Ectodermal cell (in vitro differentiated cells): ENCODE measurements around the gene DMD.
"Not testable (repeated sequence)": the region's sequence is repeated elsewhere in the genome, so short reads cannot be mapped to it uniquely, and the experiment has no call there.

ENCODE experiments used
- H3K27ac ChIP-seq: 2 replicates; pipeline ENCODE4 v1.7.0; 2013; ENCODE audit warnings: mild to moderate bottlenecking, low read depth, low read length; ENCODE audit not compliant: insufficient read depth, poor library complexity, severe bottlenecking
- H3K27me3 ChIP-seq: 2 replicates; pipeline ENCODE4 v1.7.0; 2013; ENCODE audit warnings: mild to moderate bottlenecking, low read length; ENCODE audit not compliant: insufficient read depth, control insufficient read depth, poor library complexity, severe bottlenecking
- H3K36me3 ChIP-seq: one replicate; pipeline ENCODE4 v1.7.0; 2013; ENCODE audit warnings: low read length; ENCODE audit not compliant: control insufficient read depth, insufficient read depth
- H3K4me1 ChIP-seq: one replicate; pipeline ENCODE4 v1.7.0; 2013; ENCODE audit warnings: low read length; ENCODE audit not compliant: control insufficient read depth, insufficient read depth
- H3K4me3 ChIP-seq: 2 replicates; pipeline ENCODE4 v1.7.0; 2013; ENCODE audit warnings: low read depth, low read length, control low read depth; ENCODE audit not compliant: insufficient read depth
- H3K9me3 ChIP-seq: 2 replicates; pipeline ENCODE4 v1.7.0; 2013; ENCODE audit warnings: mild to moderate bottlenecking, low read length, moderate library complexity; ENCODE audit not compliant: control insufficient read depth
- WGBS, 2 experiments: methylation state at CpG; one replicate each; pipeline ENCODE4 v1.1.7; 2013; ENCODE audit warnings: missing lambda C conversion rate in 2 of 2; 5-methylcytosine and 5-hydroxymethylcytosine counted together

Gene DMD

GRCh38 chrX:32741910-32742309 lies 469.4 kb downstream of the DMD start:
- no peak overlapping the region for H3K4me3 ChIP-seq
- H3K27me3 ChIP-seq: no peaks in the 10 kb centered on the region
- 92 to 100% methylated on average over 1 to 3 of the region's 3 CpGs for WGBS, 2 experiments
- H3K36me3 ChIP-seq: no peaks in the 10 kb centered on the region
- H3K27ac ChIP-seq: no peak overlapping the region
- no peaks in the 10 kb centered on the region for H3K9me3 ChIP-seq
- no peaks in the 10 kb centered on the region for H3K4me1 ChIP-seq

GRCh38 chrX:32708542-32708941 lies 502.8 kb downstream of the DMD start:
- Histone ChIP-seq H3K36me3 (no peaks in the 10 kb centered on the region), H3K4me1 (no peaks in the 10 kb centered on the region), H3K4me3 (no peak overlapping the region), H3K27me3 (no peaks in the 10 kb centered on the region), H3K27ac (no peak overlapping the region), H3K9me3 (no peaks in the 10 kb centered on the region)
- WGBS, 2 experiments: 87 to 90% methylated on average over 2 to 4 of the region's 4 CpGs

DNA sequence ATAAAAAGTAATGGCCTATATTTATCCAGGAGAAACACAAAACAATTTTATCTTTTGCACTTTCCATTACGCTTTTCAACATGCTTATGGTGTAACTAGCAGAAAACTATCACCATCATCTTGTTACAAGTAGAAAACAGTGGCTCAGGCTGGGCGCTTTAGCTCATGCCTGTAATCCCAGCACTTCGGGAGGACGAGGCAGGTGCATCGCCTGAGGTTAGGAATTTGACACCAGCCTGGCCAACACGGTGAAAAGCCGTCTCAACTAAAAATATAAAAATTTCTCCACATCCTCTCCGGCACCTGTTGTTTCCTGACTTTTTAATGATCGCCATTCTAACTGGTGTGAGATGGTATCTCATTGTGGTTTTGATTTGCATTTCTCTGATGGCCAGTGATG lies 506.0 kb downstream of the DMD start:
- H3K9me3 ChIP-seq, H3K4me3 ChIP-seq, H3K27me3 ChIP-seq, H3K27ac ChIP-seq, H3K36me3 ChIP-seq, H3K4me1 ChIP-seq: not testable (repeated sequence)
- WGBS, 2 experiments: 84 to 94% methylated on average over 6 to 7 of the region's 9 CpGs

DNA sequence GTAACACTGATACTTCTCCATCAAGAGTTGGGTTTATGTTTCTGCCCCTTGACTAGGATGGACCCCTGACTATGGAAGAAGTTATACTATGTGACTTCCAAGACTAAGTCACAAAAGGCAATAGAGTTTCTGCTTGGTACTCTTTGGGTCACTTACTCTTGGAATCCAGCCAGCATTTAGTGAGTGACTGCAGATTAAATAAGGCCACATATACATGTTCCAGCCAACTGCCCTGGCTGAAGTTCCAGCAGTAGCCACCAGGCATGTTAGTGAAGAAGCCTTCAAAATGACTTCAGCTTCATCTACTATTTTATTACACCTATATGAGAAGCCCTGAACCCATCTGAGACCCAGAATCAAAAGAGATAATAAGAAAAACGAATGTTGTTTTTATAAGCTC lies 524.0 kb downstream of the DMD start:
- no peaks in the 10 kb centered on the region for H3K4me1 ChIP-seq
- 80 to 83% methylated on average over 1 of the region's 1 CpG for WGBS, 2 experiments

GRCh38 chrX:32678487-32678886 lies 532.9 kb downstream of the DMD start:
- H3K4me3 ChIP-seq: no peak overlapping the region
- H3K36me3 ChIP-seq: no peaks in the 10 kb centered on the region
- no peaks in the 10 kb centered on the region for H3K9me3 ChIP-seq
- no peaks in the 10 kb centered on the region for H3K27me3 ChIP-seq
- no peak overlapping the region for H3K27ac ChIP-seq
- 84 to 100% methylated on average over 1 to 3 of the region's 5 CpGs for WGBS, 2 experiments
- no peaks in the 10 kb centered on the region for H3K4me1 ChIP-seq

More for the DNA sequence above, 524.0 kb downstream of the DMD start:
- Histone ChIP-seq H3K9me3 (no peaks in the 10 kb centered on the region), H3K4me3 (no peak overlapping the region), H3K36me3 (no peaks in the 10 kb centered on the region), H3K27ac (no peak overlapping the region), H3K27me3 (no peaks in the 10 kb centered on the region)

DNA sequence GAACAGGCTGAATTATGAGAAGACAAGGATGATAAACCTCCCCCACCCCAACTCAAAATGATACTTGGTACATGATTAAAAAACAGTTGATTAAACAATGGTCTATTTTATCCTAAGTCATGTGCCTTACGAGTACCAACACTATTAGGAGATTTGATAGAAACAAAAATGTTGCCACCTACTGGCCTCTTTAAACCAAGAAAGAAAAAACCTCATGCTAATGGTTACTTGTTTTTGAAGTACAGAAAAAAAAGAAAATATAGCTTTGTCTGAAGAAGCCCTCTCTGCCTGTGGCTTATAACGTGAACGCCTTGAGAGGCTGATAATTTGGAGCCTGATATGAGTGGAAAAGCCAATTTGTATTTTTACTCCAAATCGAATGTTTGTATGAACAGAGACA lies 538.2 kb downstream of the DMD start:
- Histone ChIP-seq H3K4me1 (no peaks in the 10 kb centered on the region), H3K27me3 (no peaks in the 10 kb centered on the region), H3K27ac (no peak overlapping the region), H3K36me3 (no peaks in the 10 kb centered on the region), H3K4me3 (no peak overlapping the region), H3K9me3 (no peaks in the 10 kb centered on the region)
- 69% methylated on average over 2 to 4 of the region's 4 CpGs for WGBS, 2 experiments

DNA sequence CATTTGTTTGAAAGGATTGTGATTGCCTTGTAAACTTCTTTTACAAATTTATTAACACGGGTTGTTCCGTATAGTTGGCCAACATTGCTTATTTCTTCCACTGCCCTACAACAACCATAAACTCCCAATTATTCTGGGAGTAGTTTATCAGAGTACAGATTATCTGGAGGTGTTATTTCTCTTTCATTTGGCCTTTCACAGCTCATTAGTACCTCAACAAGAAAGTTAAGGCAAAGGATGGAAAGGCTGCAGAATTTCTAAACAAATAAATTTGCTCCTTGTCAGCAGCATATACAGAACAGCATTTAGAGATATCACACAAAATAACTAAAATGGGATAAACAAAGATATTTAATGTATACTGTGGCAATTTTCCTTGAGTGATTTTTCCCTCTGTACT lies 548.8 kb downstream of the DMD start:
- Histone ChIP-seq H3K27ac (no peak overlapping the region), H3K36me3 (no peaks in the 10 kb centered on the region), H3K4me1 (no peaks in the 10 kb centered on the region), H3K4me3 (no peak overlapping the region), H3K9me3 (no peaks in the 10 kb centered on the region), H3K27me3 (no peaks in the 10 kb centered on the region)
- WGBS, 2 experiments: no CpG with 5 or more reads among the region's 2 CpGs

GRCh38 chrX:32644476-32645245 lies 566.7 kb downstream of the DMD start:
- Histone ChIP-seq H3K4me3 (no peak overlapping the region), H3K4me1 (no peaks in the 10 kb centered on the region), H3K36me3 (no peaks in the 10 kb centered on the region), H3K9me3 (no peaks in the 10 kb centered on the region), H3K27ac (no peak overlapping the region), H3K27me3 (no peaks in the 10 kb centered on the region)
- 76 to 83% methylated on average over 1 to 8 of the region's 9 CpGs for WGBS, 2 experiments

DNA sequence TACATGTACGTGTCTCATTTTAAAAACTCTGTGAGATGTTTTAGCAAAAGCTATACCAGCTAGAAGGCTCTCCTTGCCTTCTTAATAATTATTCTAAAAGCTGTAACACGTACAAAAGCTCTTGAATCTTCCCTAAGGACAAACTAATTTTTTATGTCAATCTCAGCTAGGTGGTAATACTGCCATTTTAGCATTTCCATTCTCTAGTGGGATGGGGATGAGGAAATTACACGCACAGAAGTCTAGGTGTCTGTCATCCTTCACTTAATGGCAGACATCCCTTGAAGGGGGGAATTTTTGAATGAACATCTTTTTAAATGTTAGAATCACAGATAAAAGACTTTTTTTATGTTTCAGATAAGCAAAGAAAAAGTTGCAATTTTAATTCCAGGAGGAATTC lies 569.1 kb downstream of the DMD start:
- Histone ChIP-seq H3K27ac (no peak overlapping the region), H3K4me1 (no peaks in the 10 kb centered on the region), H3K27me3 (no peaks in the 10 kb centered on the region), H3K36me3 (no peaks in the 10 kb centered on the region), H3K9me3 (no peaks in the 10 kb centered on the region), H3K4me3 (no peak overlapping the region)
- WGBS, 2 experiments: 92% methylated on average over 3 of the region's 3 CpGs; no CpG with 5 or more reads in 1 of the 2 experiments

DNA sequence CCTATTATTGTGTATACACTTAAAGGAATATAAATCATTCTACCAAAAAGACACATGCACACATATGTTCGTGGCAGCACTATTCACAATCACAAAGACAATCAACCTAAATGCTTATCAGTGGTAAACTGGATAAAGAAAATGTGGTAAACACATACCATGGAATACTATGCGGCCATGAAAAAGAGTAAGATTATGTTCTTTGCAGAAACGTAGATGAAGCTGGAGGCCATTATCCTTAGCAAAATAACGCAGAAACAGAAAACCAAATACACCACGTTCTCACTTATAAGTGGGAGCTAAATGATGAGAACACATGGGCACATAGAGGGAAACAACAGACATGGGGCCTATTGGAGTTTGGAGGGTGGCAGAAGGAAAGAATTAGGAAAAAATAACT lies 593.2 kb downstream of the DMD start:
- Histone ChIP-seq H3K4me3 (no peak overlapping the region), H3K9me3 (no peaks in the 10 kb centered on the region), H3K27me3 (no peaks in the 10 kb centered on the region), H3K27ac (no peak overlapping the region), H3K4me1 (no peaks in the 10 kb centered on the region), H3K36me3 (no peaks in the 10 kb centered on the region)
- 94 to 100% methylated on average over 2 to 3 of the region's 5 CpGs for WGBS, 2 experiments
